K562 (cell line): ENCODE results near the gene MT4. TPM values are rescaled to one million over a fixed set of nuclear protein-coding genes. Genes with fewer than 3 reads are reported as not detected.

Source experiments
- SP1 ChIP-seq: sonication (generic); formaldehyde crosslinking; IDR thresholded peaks from 2 replicates; pipeline ENCODE4 v1.8.1; 2022; ENCODE audit warnings: mild to moderate bottlenecking, missing genetic modification reagents
- ZSCAN32 ChIP-seq: fragments of 450-650 bp; formaldehyde crosslinking; IDR thresholded peaks from 2 replicates; pipeline ENCODE4 v1.4.0; 2020; ENCODE audit warnings: mild to moderate bottlenecking, moderate library complexity
- polyA plus RNA-seq, 8 experiments: library from polyadenylated mRNA; depleted of rRNA in 4 of 8; stranded (reverse) in 5 of 8; unstranded in 3 of 8; fragments of >200 nt; fragmentation: Nextera tagmentation in 2 of 8; fragmentation: Illumina TruSeq in 1 of 8; extraction: Ambion mirVana in 2 of 8; extraction: Trizol in 1 of 8; gene quantifications; 2 replicates each; pipeline versions ENCODE4 v1.2.1 to v1.2.3, GENCODE V29; 2011 to 2014; ENCODE audit warnings: inconsistent platforms in 1 of 8, missing spikeins in 1 of 8
- total RNA-seq, 7 experiments: library from RNA; depleted of rRNA in 6 of 7; stranded (reverse); fragments of >200 nt in 6 of 7; fragmentation: Illumina TruSeq in 2 of 7; extraction: Trizol in 2 of 7; gene quantifications; 2 replicates each; pipeline versions ENCODE4 v1.2.1 to v1.2.3, GENCODE V29; 2011 to 2021; ENCODE audit warnings: low replicate concordance in 1 of 7
- TF ChIP-seq, protein P1 (sequence below): fragments of 450-650 bp; IDR thresholded peaks from 2 replicates; pipeline ENCODE4 v1.6.1; 2017; ENCODE audit warnings: antibody characterized with exemption, mild to moderate bottlenecking
- TF ChIP-seq, protein P2 (sequence below), 2 experiments: fragments of 450-650 bp in 1 of 2; sonication (generic) in 1 of 2; formaldehyde crosslinking in 1 of 2; IDR thresholded peaks in 1 of 2; conservative IDR thresholded peaks in 1 of 2; 2 replicates each; pipeline versions ENCODE4 v1.6.1 to v1.8.1; 2016 to 2023; ENCODE audit warnings: mild to moderate bottlenecking in 2 of 2, moderate library complexity in 2 of 2, inconsistent platforms in 1 of 2, missing genetic modification reagents in 1 of 2

Gene MT4
- total and polyA plus RNA-seq, 9 of the 15 experiments (the other 6 are each of a cell fraction or from before 2014, with no cell fraction given): not detected

DNA sequence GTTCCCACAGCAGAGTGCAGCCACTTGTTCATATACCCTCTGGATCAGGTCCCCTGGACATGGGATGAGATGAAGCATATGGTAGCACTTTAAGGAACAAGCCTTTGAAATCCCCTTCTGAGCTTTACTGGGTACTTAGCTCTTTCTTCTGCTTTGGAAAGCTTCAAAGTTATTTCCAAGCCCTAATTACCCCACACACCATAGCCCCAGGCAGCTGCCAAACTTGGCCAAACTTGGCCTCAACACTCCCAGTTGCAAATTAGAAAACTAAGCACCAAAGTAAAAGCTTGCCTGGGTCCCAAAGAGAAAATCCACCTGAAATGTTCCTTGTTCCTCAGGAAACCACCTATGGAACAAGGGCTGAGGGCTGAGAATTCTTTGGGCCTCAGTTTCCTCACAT is 15.7 kb upstream of the MT4 start (continued):
- TF ChIP-seq, protein P1, sequence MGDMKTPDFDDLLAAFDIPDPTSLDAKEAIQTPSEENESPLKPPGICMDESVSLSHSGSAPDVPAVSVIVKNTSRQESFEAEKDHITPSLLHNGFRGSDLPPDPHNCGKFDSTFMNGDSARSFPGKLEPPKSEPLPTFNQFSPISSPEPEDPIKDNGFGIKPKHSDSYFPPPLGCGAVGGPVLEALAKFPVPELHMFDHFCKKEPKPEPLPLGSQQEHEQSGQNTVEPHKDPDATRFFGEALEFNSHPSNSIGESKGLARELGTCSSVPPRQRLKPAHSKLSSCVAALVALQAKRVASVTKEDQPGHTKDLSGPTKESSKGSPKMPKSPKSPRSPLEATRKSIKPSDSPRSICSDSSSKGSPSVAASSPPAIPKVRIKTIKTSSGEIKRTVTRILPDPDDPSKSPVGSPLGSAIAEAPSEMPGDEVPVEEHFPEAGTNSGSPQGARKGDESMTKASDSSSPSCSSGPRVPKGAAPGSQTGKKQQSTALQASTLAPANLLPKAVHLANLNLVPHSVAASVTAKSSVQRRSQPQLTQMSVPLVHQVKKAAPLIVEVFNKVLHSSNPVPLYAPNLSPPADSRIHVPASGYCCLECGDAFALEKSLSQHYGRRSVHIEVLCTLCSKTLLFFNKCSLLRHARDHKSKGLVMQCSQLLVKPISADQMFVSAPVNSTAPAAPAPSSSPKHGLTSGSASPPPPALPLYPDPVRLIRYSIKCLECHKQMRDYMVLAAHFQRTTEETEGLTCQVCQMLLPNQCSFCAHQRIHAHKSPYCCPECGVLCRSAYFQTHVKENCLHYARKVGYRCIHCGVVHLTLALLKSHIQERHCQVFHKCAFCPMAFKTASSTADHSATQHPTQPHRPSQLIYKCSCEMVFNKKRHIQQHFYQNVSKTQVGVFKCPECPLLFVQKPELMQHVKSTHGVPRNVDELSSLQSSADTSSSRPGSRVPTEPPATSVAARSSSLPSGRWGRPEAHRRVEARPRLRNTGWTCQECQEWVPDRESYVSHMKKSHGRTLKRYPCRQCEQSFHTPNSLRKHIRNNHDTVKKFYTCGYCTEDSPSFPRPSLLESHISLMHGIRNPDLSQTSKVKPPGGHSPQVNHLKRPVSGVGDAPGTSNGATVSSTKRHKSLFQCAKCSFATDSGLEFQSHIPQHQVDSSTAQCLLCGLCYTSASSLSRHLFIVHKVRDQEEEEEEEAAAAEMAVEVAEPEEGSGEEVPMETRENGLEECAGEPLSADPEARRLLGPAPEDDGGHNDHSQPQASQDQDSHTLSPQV: no peak
- TF ChIP-seq, protein P2, sequence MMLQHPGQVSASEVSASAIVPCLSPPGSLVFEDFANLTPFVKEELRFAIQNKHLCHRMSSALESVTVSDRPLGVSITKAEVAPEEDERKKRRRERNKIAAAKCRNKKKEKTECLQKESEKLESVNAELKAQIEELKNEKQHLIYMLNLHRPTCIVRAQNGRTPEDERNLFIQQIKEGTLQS (IDR thresholded peaks at IDR 0.05): no peak
- TF ChIP-seq, protein P2 (CRISPR knock-in tag; conservative IDR thresholded peaks at IDR 0.05): no peak
- TF ChIP-seq ZSCAN32 (CRISPR knock-in tag) (no peak), SP1 (CRISPR knock-in tag) (no peak)
